ENCODE data around the gene CEACAM19.
"Not testable (repeated sequence)": the region's sequence is repeated elsewhere in the genome, so short reads cannot be mapped to it uniquely, and the experiment has no call there.

Gene CEACAM19

DNA sequence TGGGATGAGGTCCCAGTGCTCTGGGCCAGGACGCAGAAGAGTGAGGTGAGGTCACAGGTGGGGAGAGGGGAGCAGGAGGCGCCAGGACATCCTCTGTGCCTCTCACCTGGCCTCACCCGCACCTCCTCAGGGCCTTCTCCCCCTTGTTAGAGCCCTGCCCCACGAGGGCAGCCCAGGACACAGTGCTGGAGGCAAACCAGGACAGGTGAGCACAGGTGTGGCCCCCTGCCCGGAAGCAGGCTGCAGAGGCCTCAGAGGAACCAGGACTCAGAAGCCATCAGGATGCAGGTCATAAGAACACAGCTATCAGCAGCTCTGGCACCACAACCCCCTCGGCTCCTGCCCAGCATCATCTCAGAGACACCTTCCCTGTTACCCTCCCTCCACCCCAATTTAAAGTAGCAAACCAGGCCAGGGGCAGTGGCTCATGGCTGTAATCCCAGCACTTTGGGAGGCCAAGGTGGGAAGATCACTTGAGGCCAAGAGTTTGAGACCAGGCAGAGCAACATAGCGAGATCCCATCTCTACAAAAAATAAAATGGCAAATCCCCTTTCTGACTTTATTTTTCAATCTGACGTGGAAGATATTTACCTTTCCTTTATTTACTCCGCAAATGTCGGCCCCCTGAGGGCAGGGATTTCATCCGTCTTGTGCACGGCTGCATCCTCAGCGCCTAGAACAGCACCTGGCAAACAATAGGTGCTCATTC is 27.4 kb downstream of the CEACAM19 start, which contains the start of gene CEACAM16:
CEACAM16 (plus strand) TSS at position 660 of the 710 bp plus-strand sequence. CDS start 2,306 bp downstream, outside the sequence.
- no peaks in the 10 kb centered on the region for H3K9me3 Mint-ChIP-seq
- H3K4me1 Mint-ChIP-seq (ENCODE audit: low read depth): peaks cover 6% of the 10 kb centered on the region
- H3K4me3 Mint-ChIP-seq: no peak within 1 kb of the TSS
- no peak within 1 kb of the TSS for H3K27ac Mint-ChIP-seq
- peaks cover 6% of the 10 kb centered on the region for H3K27me3 Mint-ChIP-seq
- no peaks in the 10 kb centered on the region for H3K36me3 Mint-ChIP-seq (ENCODE audit: low read depth)

DNA sequence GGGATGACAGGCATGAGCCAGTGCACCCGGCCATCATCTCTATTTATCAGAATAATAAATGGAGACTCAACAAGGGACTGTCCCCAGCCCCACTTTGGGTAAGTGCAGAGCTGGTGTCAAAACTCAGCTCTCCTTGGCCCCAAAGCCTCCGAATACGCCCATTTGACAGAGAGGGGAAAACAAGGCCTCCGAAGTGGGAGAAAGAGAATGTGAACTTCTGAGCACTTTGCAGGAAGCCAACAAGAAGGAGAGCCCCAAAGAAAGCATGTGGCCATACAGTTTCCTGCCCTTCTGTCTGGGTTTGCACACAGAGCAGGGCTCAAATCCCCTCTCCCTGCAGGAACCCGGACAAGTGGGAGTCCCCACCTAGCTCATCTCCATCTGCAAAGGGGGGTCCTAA is 29.3 kb downstream of the CEACAM19 start:
- Mint-ChIP-seq H3K27me3 (peaks cover 6% of the 10 kb centered on the region), H3K36me3 (ENCODE audit: low read depth) (no peaks in the 10 kb centered on the region), H3K4me1 (ENCODE audit: low read depth) (no peaks in the 10 kb centered on the region), H3K27ac (no peak overlapping the region), H3K9me3 (no peaks in the 10 kb centered on the region), H3K4me3 (no peak overlapping the region)

DNA sequence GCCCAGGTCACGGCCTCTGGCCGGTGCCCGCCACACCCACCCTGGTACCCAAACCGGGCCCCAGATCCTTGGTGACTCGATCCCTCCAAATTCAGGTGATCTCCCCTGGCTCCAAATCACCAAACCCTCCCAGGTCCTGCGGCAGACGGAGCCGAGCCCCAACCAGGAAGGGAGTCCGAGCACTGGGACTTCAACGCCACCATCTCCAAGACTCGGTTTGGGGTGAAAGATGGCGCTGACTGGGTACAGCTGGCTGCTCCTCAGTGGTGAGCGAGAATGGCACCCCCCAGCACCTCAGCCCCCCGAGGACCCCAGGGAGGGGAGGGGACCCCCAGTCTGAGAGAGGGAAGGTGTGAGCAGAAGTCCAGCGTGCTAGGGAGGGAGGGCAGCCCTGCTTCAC is 29.9 kb downstream of the CEACAM19 start:
- H3K27me3 Mint-ChIP-seq: peaks cover 6% of the 10 kb centered on the region
- no peaks in the 10 kb centered on the region for H3K4me1 Mint-ChIP-seq (ENCODE audit: low read depth)
- H3K9me3 Mint-ChIP-seq: no peaks in the 10 kb centered on the region
- H3K36me3 Mint-ChIP-seq (ENCODE audit: low read depth): no peaks in the 10 kb centered on the region
- H3K27ac Mint-ChIP-seq: no peak overlapping the region
- H3K4me3 Mint-ChIP-seq: no peak overlapping the region

GRCh38 chr19:44702551-44703176 is 31.4 kb downstream of the CEACAM19 start:
- Mint-ChIP-seq H3K9me3 (no peaks in the 10 kb centered on the region), H3K36me3 (ENCODE audit: low read depth) (no peaks in the 10 kb centered on the region), H3K4me1 (ENCODE audit: low read depth) (no peaks in the 10 kb centered on the region), H3K27ac (no peak overlapping the region), H3K4me3 (no peak overlapping the region), H3K27me3 (no peaks in the 10 kb centered on the region)

DNA sequence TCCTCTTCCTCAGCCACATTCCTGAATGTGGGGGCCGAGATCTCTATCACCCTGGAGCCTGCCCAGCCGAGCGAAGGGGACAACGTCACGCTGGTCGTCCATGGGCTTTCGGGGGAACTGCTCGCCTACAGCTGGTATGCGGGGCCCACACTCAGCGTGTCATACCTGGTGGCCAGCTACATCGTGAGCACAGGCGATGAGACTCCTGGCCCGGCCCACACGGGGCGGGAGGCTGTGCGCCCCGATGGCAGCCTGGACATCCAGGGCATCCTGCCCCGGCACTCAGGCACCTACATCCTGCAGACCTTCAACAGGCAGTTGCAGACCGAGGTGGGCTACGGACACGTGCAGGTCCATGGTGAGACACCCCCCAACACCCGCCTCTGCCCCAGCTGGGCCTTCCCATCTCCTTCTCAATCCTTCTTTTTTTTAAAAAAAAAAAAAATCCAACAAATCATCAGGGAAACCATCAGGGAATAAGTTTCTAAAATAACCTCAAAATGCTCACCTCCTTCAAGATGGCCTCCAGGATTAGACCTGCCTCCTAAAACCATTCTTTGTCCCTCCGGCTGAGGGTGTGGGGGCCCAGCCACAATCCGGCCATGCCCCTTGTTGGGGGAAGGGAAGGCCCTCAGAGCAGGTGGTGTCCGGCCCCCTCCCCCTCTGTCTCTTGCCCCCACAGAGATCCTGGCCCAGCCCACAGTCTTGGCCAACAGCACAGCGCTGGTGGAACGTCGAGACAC is 32.2 kb downstream of the CEACAM19 start:
- Mint-ChIP-seq H3K27ac (no peak overlapping the region), H3K27me3 (no peaks in the 10 kb centered on the region), H3K4me3 (no peak overlapping the region), H3K4me1 (ENCODE audit: low read depth) (no peaks in the 10 kb centered on the region), H3K36me3 (ENCODE audit: low read depth) (no peaks in the 10 kb centered on the region), H3K9me3 (no peaks in the 10 kb centered on the region)

DNA sequence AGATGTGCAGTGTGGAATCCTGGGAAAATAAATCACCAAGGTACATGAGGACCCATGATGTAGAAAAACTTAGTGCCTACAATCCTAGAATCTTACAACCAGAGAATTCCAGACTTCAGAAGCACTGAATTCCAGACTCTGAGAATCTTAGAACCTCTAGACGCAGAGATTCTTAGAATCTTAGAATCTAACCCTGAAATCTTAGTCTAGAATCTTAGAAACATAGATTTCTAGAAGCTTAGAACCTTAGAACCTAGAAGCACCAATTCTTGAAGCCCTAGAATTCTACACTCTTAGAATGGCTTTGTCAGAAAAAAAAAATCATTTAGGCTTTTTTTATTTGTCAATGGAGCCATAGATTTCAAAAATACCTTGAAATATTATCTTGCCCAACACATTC is 33.7 kb downstream of the CEACAM19 start:
- H3K4me3 Mint-ChIP-seq: no peak overlapping the region
- no peaks in the 10 kb centered on the region for H3K36me3 Mint-ChIP-seq (ENCODE audit: low read depth)
- H3K27ac Mint-ChIP-seq: no peak overlapping the region
- no peaks in the 10 kb centered on the region for H3K9me3 Mint-ChIP-seq
- H3K4me1 Mint-ChIP-seq (ENCODE audit: low read depth): no peaks in the 10 kb centered on the region
- H3K27me3 Mint-ChIP-seq: no peaks in the 10 kb centered on the region

DNA sequence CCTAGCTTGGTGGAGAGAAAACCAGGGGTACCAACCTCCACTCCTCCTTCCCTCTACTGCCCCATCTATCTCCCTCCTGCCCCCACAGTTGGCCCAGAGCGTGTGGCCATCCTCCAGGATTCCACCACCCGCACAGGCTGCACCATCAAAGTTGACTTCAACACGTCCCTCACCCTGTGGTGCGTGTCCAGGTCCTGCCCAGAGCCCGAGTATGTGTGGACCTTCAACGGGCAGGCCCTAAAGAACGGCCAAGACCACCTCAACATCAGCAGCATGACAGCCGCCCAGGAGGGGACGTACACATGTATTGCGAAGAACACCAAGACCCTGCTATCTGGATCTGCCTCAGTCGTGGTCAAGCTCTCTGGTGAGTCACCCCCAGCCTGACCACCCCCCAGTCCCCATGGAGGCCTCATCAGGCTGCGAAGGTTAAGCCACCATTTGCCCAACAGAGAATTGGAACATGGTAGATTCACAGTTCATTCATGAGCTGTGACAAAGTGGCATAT is 34.3 kb downstream of the CEACAM19 start:
- H3K27me3 Mint-ChIP-seq: no peaks in the 10 kb centered on the region
- no peak overlapping the region for H3K4me3 Mint-ChIP-seq
- no peaks in the 10 kb centered on the region for H3K9me3 Mint-ChIP-seq
- no peaks in the 10 kb centered on the region for H3K4me1 Mint-ChIP-seq (ENCODE audit: low read depth)
- H3K27ac Mint-ChIP-seq: no peak overlapping the region
- no peaks in the 10 kb centered on the region for H3K36me3 Mint-ChIP-seq (ENCODE audit: low read depth)

- Mint-ChIP-seq H3K27me3 (no peaks in the 10 kb centered on the region), H3K4me3 (no peak overlapping the region), H3K27ac (no peak overlapping the region), H3K36me3 (ENCODE audit: low read depth) (no peaks in the 10 kb centered on the region), H3K4me1 (ENCODE audit: low read depth) (no peaks in the 10 kb centered on the region), H3K9me3 (no peaks in the 10 kb centered on the region)
Measured at GRCh38 chr19:44706506-44707236, 35.4 kb downstream of the CEACAM19 start.

GRCh38 chr19:44707794-44708193 is 36.5 kb downstream of the CEACAM19 start:
- H3K4me3 Mint-ChIP-seq: no peak overlapping the region
- H3K4me1 Mint-ChIP-seq (ENCODE audit: low read depth): no peaks in the 10 kb centered on the region
- no peaks in the 10 kb centered on the region for H3K9me3 Mint-ChIP-seq
- no peaks in the 10 kb centered on the region for H3K27me3 Mint-ChIP-seq
- no peak overlapping the region for H3K27ac Mint-ChIP-seq
- no peaks in the 10 kb centered on the region for H3K36me3 Mint-ChIP-seq (ENCODE audit: low read depth)

DNA sequence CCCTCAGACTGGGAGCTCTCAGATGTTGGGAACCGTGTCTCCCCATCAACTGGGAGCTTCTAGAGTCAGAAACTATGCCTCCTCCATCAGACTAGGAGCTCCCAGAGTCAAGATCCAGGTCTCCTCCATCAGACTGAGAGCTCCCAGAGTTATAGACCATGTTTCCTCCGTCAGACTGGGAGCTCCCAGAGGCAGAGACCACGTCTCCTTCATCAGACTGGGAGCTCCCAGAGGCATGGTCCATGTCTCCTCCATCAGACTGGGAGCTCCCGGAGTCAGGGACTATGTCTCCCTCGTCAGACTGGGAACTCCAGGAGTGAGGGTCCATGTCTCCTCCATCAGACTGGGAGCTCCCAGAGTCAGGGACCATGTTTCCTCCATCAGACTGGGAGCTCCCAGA is 37.7 kb downstream of the CEACAM19 start:
- no peak overlapping the region for H3K4me3 Mint-ChIP-seq
- no peak overlapping the region for H3K27ac Mint-ChIP-seq
- no peaks in the 10 kb centered on the region for H3K9me3 Mint-ChIP-seq
- no peaks in the 10 kb centered on the region for H3K4me1 Mint-ChIP-seq (ENCODE audit: low read depth)
- H3K27me3 Mint-ChIP-seq: no peaks in the 10 kb centered on the region
- no peaks in the 10 kb centered on the region for H3K36me3 Mint-ChIP-seq (ENCODE audit: low read depth)

GRCh38 chr19:44709434-44710266 is 38.4 kb downstream of the CEACAM19 start:
- not testable (repeated sequence) for H3K4me1 Mint-ChIP-seq (ENCODE audit: low read depth); H3K36me3 Mint-ChIP-seq (ENCODE audit: low read depth); H3K9me3 Mint-ChIP-seq; H3K27me3 Mint-ChIP-seq; H3K27ac Mint-ChIP-seq; H3K4me3 Mint-ChIP-seq

DNA sequence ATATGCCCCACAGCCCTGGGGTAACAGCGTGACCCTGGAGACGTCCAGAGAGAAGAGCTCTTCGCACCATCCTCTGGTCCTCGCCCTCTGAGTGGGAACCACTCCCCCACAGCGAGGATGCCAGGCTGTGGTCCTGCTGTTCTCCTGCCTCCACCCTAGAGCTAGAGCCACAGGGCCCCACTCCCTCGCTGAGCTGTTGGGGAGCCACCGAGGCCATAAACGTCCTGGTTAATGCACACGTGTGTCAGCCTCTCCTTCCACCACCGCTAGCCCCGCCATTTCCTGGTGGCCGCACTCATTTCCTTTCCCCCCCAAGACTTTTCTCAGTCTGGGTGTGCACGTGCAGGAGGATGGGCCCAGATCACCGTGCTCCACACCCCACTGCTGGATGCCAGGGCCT is 39.2 kb downstream of the CEACAM19 start:
- H3K27me3 Mint-ChIP-seq: no peaks in the 10 kb centered on the region
- no peaks in the 10 kb centered on the region for H3K36me3 Mint-ChIP-seq (ENCODE audit: low read depth)
- H3K9me3 Mint-ChIP-seq: peaks cover 3% of the 10 kb centered on the region
- H3K27ac Mint-ChIP-seq: no peak overlapping the region
- H3K4me1 Mint-ChIP-seq (ENCODE audit: low read depth): no peaks in the 10 kb centered on the region
- no peak overlapping the region for H3K4me3 Mint-ChIP-seq

DNA sequence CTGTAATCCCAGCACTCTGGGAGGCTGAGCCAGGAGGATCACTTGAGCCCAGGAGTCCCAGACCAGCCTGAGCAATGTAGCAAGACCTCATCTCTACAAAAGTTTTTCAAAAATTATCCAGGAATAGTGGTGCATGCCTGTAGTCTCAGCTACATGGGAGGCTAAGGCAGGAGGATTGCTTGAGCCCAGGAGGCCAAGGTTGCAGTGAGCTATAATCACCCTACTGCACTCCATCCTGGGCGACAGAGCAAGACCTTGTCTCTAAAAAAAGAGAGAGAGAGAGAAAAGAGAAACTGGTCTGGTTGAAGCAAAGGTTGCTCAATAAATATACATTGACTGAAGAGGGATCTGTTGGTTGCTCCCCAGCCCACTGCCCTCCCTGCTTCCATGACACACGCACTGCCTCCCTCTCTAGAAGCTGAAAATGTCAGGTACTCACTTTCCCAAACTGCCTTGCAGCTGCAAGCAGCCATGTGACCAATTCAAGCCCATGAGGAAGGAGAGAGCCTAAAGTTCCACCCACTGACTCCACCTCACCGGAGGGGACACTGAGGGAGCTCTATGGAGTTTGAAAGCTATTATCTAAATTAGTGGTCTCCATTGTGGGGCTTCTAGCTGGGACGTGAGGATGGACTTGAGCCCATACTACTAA is 41.7 kb downstream of the CEACAM19 start:
- no peaks in the 10 kb centered on the region for H3K36me3 Mint-ChIP-seq (ENCODE audit: low read depth)
- H3K4me1 Mint-ChIP-seq (ENCODE audit: low read depth): no peaks in the 10 kb centered on the region
- H3K4me3 Mint-ChIP-seq: no peak overlapping the region
- H3K9me3 Mint-ChIP-seq: peaks cover 9% of the 10 kb centered on the region
- H3K27me3 Mint-ChIP-seq: no peaks in the 10 kb centered on the region
- H3K27ac Mint-ChIP-seq: no peak overlapping the region

Measured in stimulated activated naive CD8-positive, alpha-beta T cell treated with anti-CD3 and anti-CD28 coated beads, Interleukin-15, Interleukin-2, amounts not matched to agents 100 ng/mL and 50 ng/mL, for 24 hours (primary cell).